Colon (tissue), 2 donors: ENCODE data around the gene MTHFSD.

Experiments used
- FAIRE-seq: peaks from 2 replicates; lab custom pipeline; 2012; peaks lifted over from hg19 to GRCh38; lab: Jason Lieb, UNC
- donor health status: control.
- donor health status: control.

MTHFSD gene

DNA sequence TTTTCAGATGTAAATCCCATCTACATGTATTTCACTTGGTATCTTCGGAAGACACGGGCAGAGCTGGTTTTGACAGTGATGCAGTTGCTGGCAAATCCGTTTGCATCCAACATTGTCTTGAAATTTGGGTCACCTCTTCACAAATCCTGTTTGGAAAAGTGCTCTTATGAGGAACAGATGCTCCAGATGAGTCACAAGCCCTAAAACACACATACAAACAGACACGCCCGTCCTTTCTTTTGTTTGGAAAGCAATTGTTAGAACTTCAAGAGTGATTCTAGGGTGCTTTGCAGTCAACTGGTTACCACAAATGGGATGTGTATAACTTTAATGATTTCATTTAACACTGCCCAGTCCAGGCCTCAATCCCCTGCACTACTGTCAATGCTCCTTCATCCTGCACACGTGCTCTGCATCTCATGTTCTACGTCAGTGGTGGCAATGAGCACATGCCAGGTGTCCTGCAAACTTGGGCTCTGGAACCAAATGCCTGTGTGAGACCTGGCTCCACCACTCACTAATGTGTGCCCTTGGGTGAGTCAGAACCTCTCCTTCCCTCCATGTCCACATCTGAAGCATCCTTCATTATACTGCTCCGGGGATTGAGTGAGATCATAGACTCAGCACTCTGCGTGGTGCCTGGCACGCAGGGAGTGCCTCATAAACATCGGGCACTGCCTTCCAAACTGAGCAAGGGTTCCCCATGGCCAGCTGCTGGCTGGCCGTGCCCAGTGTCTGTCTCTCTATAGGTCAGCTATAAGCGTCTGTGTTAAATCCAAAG, 64.0 kb downstream of the MTHFSD start:
- FAIRE-seq: no peak

DNA sequence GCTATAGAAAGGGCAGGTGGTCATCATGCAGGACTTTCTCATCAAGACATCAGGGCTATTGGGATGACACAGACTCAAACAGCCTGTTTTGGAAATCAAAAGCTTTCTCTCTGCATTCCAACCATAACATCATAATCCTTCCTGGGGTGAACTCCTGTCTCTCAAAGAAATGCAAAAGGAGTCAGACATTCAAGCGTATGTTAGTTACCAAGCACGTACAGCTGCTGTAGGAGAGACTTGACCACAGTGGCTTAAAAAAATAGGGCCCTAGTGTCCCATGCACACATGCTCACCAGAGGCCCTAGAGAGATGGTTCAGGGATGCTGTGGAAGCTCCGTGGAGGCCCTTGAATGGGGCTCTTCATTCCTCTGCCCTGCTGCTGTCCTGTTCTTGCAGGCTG, 69.3 kb downstream of the MTHFSD start:
- FAIRE-seq: no peak

DNA sequence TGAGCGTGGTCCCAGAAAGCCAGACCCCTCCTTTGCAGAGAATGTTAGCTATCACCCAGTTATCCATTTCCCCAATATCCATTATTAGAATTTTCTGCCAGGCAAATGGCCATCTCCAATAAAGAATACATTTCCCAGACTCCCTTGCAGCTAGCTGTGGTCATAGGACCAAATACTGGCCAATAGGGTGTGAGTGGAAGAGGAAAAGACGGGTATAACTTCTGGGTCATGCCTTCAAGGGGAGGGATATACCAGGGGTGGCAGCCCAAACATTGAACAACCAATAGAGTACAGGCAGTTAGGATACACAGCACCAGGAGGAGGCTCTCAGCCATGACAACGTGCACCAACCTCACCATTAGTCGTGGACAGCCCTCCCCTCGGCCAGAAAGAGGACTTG, 70.8 kb downstream of the MTHFSD start:
- no peak for FAIRE-seq

DNA sequence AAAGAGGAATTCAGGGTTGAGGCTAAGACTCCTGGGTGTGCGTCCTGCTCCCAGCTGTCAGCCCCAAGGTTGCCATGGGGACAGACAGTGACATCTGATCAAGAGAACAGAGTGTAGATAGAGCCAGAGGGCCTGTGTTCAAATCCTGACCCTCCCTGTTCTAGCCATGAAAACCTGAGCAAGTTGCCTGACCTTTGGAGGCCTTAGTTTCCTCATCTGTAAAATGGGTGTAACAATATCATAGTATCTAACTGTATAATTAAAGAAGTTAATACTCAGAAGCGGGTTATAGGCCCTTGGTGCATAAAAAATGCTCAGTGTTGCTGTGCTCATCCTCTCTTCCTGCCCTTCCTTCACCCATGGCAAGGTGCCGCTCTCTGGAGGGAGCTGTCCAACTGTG, 73.4 kb downstream of the MTHFSD start:
- no peak for FAIRE-seq

DNA sequence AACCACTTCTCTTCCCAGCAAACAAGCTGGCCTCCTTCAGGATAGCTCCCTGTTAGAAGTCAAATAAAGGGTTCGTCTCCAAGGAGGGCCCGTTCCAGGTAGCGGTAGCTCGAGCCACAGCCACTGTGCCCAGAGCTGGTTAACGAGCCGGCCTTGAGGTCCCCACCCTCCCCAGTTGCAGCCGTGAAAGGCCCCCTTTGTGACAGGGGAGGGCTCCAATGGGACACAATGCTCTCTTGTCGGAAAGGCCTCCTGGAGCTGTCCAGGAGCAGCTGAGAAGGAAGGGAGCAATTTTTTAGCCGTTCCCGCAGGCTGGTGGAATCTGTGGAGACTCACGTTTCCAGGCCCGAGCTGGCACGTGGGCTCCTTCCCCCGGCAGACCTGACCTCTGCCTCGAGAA, 74.6 kb downstream of the MTHFSD start:
- FAIRE-seq: no peak
